GM21737 (cell line): ENCODE results near the gene TLE7.

Experiments
- ATAC-seq: cut with Tn5 transposase; IDR thresholded peaks from one replicate; pipeline ENCODE4 v1.9.1; 2021; ENCODE audit warnings: mild to moderate bottlenecking, moderate library complexity; ENCODE audit not compliant: unreplicated experiment

The TLE7 gene

DNA sequence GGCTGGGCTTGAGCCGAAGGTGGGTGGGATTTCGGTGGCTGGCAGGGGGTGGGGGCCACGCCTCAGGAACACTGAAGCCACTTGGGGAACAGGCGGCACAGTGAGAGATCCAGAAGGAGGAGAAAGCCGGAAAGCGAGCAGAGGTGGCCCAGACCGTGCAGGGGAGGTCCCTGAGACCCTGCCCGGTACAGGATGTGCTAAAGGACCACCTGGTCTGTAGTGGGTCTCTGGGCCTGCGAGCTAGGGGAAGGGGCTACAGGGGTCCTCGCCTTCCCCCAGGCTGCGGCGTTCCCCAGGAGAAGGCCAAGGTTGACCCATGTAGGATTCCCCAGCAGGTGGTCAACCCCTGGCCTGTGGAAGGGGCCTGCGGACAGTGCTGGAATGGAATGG, at the start of gene TLE7:
Gene TLE7, minus strand, starts transcription at position 4 of the 390 bp plus-strand sequence. CDS start 8,730 bp downstream, outside the sequence.
- no peak for ATAC-seq

GRCh38 chr16:71491054-71491453, 49.2 kb upstream of the TLE7 start:
- no peak for ATAC-seq

GRCh38 chr16:71490361-71490760, 48.5 kb upstream of the TLE7 start:
- ATAC-seq, result no peak

DNA sequence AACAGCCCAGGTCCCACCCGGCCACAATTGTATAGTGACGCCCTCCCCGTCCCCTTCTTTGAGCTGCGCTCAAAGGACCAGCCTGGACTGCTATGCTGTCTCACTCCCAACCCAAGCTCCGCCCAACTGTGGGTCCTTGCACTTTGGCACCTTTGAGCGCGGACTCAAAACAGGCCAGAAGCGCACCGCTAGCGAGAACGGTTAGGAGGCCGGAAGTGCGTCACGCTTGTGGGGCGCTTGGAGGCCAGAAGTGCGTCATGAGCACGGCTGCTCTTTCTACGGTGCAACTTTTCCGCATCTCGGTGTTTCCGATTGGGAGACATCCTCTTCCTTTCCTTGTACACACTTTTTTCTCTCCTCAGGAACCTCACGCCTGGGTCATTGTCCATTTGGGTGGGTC, 47.3 kb upstream of the TLE7 start, which contains the start of gene ZNF19:
Gene ZNF19, minus strand, starts transcription at position 203 of the 400 bp plus-strand sequence. CDS start 7,210 bp downstream, outside the sequence.
- no peak for ATAC-seq

DNA sequence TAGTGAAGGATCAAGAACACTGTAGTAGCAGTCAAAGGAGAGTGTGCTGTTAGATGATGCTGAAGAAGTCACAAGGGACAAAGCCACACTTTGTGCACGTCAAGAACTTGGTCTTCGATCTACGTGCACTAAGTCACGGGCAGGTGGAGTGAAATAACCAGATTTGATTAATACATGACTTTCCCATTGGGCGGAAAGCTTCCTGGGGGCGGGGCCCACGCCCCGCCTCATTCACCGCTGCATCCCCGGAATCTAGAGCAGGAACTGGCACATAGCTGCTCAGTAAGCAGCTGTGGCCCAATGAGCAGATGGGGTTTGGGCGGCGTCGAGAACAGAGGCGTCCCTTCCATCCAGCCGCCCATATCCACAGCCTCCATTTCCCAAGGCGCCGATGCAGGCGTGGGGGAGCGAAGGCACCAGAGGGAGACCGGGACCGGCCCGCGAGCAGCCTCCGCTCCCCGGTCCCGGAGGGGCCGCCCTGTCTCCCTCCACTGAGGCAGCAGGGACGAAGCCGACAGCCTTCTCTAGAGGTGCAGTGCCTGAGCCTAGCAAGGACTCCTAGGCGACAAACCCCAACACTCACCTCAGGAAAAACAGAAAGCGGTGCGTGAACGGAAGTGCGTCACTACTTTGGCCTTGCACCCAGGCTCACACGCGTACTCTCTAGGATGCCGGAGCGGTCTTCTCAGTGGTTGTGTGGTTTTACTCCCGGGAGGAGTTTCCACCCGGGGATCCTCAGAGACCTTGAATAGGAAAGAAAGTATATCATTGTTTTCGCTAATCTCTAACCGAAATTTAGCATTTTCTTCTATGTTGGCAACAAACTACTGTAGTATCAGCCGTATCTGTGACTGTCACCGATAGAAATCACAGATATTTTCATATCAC, 42.4 kb upstream of the TLE7 start:
- peak; percentile 86 for ATAC-seq

- no peak for ATAC-seq
Observed at GRCh38 chr16:71482569-71482968, 40.7 kb upstream of the TLE7 start.

DNA sequence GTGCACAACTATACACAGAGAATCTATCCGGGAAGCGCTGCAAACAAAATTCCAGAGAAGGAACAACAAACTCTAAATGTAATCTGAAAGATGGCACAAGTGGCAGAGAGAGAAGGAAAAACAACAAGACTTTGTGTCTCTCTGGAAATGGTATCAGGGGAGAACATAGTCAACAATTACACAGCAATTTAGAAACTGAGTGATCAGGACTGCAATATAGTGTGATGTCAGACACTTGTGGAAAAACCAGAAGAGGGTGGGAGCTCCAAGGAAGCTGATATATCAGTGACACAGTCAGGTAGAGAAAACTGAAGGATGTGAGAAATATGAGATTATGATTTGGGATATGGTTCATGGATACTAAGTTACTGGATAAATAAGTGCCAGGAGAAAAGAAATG, 39.1 kb upstream of the TLE7 start:
- no peak for ATAC-seq

- ATAC-seq, result no peak
Observed at GRCh38 chr16:71479420-71479819, 37.6 kb upstream of the TLE7 start.

- no peak for ATAC-seq
Observed at GRCh38 chr16:71476457-71477124, 34.7 kb upstream of the TLE7 start.

DNA sequence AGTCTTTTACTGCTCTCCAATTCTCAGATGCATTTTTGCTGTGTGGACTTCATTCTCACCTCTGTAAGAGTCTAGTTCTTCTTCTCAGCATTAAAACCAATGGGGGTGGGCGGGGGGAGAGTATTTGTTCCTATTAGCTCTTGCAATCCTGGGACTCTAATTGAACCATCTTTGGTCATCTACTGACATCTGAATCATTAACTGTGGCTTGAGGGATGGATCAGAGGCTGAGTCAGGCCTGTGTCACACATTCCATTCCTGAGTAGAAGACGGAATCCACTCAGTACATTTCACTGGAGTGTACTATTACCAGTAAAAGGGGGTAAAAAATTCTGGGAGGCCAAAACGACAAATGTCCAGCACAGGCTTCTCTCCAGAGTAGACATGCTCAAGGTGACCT, 33.0 kb upstream of the TLE7 start:
- no peak for ATAC-seq

DNA sequence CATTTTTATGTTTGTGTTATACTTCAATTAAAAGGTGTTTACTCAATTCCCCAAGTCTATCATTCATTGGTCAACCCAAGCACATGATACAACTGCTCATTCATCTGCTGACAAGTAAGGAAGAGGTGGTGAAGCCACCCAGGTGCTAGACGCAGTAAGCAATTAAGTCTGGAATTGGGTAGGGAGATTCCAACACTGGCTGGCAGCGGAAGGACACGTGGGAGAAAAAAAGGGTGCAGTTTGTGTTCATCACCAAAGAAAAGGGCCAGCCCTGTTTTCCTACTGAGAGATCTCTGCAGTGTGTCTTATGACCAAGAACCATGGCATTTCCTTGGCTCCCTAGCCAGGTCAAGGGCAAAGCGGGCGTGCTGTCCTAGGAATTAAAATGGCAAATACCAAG, 32.0 kb upstream of the TLE7 start:
- ATAC-seq, result no peak

GRCh38 chr16:71472931-71473330, 31.1 kb upstream of the TLE7 start:
- ATAC-seq, result no peak

- no peak for ATAC-seq
Observed at GRCh38 chr16:71472051-71472450, 30.2 kb upstream of the TLE7 start.

- ATAC-seq, result no peak
Observed at GRCh38 chr16:71467810-71468209, 26.0 kb upstream of the TLE7 start.

DNA sequence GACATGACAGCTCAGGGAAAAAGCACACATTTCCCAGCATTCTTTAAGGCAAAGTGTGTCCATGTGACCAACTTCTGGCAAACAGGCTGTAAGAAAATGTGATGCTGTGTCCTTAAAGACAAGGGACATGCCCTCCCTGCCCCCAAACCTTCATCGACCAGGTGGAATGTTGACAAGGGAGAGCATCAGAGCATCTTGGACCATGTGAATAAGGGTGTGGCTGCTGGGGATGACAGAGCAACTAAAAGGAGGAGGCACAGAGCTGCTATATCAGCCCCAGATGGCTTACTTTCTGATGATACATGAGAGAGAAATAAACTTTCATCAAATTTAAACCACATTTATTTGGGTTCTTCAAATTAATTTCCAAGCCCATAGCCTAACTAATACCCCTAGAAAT, 22.4 kb upstream of the TLE7 start:
- no peak for ATAC-seq

DNA sequence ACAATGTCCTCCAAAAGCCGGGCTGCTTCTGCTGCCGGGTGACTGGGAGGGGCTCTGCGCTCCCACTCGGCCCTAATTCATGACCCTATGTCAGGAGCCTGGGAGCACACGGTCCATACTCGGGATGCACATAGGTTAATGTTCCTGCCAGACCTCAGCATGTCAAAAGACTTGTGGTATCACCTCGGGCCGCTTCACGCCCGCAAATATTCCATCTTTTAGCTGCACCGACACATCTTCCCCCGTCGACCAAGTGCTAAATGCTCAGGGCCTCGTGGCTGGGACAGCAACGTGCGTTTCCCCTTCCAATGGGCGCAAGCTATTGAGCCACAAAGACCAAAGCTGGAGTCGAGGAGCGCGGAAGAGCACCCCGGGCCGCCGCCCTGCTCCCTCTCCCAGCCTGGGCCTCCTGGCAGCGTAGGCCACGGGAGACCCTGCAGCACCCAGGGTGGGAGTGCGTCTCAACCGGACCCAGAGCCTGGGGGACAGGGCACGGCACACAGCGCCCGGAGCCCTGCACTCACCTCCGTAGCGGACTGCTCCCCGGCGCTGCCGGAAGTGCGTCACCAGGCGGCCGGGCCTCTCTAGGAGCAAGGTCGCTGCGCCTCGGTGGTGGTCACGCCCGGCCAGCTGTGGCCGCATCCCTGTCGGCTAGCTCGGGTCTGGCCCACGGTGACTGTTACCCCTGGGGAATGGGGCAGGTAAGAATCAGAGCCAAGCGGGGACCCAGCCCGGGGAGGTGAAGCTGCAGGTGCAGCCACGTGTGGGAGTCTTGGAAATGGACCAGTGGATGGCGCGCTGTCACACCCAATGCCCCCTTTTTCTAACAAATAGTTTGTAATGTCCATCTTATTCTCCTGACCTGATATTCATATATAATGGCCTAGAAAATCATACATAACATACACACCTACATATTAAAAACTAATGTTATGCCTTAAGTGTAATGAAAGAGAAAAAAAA, 20.1 kb upstream of the TLE7 start, which contains the start of gene ZNF23:
Gene ZNF23, minus strand, starts transcription at position 562 of the 963 bp plus-strand sequence. CDS start 5,451 bp downstream, outside the sequence.
- peak; percentile 98 for ATAC-seq

- no peak for ATAC-seq
Observed at GRCh38 chr16:71460941-71461340, 19.1 kb upstream of the TLE7 start.

GRCh38 chr16:71460236-71460635, 18.4 kb upstream of the TLE7 start:
- ATAC-seq, result no peak

- no peak for ATAC-seq
Observed at GRCh38 chr16:71459510-71459909, 17.7 kb upstream of the TLE7 start.

- ATAC-seq, result no peak
Observed at GRCh38 chr16:71456801-71457200, 14.9 kb upstream of the TLE7 start.

DNA sequence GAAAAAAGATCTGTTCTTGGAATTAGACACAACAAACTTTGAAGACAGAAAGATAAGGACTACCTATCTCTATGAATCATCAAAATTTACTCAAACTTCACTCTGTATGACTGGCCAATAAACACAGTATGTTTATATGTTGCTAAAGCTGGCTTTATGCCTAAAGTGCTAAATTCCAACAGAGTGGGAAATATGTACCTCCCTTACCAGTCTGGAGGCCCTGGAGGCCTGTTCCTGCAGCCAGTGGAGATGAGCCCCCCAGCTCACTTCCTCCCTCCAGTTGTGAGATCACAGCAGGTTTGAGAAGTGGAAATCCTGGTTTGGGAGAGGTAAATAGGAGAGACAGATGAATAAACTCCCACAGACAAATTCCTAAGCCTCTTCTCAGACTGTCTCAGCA, 11.2 kb upstream of the TLE7 start:
- no peak for ATAC-seq
